ENCODE data around the gene TENM3. TPM values are rescaled to one million over a fixed set of nuclear protein-coding genes. Genes with fewer than 3 reads are reported as not detected.

The TENM3 gene
- total RNA-seq, 4 donors from 2014 or later: 5.9 to 61.5 (median 24.6) TPM

GRCh38 chr4:182208526-182209050, 34.6 kb upstream of the TENM3 start:
- no peak for DNase-seq
- H3K4me3 ChIP-seq: no peak overlapping the region
- no peaks in the 10 kb centered on the region for H3K36me3 ChIP-seq
- H3K4me1 ChIP-seq: no peaks in the 10 kb centered on the region
- H3K27ac ChIP-seq: peak overlapping the region; percentile 69 to 95
- TF ChIP-seq POLR2A (IDR thresholded peaks at IDR 0.05) (no peak), CTCF (IDR thresholded peaks at IDR 0.05) (no peak)
- H3K27me3 ChIP-seq: no peaks in the 10 kb centered on the region
- intact Hi-C loops (cut with DNase I; ENCODE audit: low total_unique reads): no loop called here
- H3K9me3 ChIP-seq: no peaks in the 10 kb centered on the region

DNA sequence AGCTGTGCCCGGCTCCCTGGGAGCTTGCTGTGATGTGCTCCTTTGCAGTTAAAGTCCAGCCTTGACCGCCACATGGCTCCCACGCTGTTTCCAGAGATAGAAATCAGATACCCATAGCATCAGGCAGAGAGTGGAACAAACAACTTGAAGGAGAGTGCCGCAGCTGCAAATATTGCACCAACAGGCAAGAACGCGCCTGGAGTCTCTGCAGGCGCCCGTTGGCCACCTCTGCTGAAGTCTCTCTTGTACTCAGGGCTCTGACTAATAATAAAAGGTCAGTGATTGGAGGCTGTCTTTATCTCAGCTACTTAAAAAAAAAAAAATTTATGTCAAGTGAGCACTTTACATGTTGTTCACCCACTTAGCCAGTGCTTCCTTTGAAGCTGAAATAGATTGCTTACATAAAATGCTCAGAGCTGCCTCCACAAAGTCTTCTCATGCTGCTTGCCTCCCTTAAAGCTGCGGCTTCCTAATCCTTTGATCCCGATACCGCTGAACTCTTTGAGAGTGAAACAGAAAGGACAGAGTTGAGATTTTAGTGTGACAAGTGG, 30.9 kb upstream of the TENM3 start:
- Histone ChIP-seq H3K36me3 (no peaks in the 10 kb centered on the region), H3K4me3 (no peak overlapping the region), H3K9me3 (no peaks in the 10 kb centered on the region), H3K27ac (peak overlapping the region in 1 of 2 donors; percentile 23), H3K27me3 (no peaks in the 10 kb centered on the region), H3K4me1 (no peaks in the 10 kb centered on the region)
- no peak for DNase-seq
- intact Hi-C loops (cut with DNase I; ENCODE audit: low total_unique reads): no loop called here
- no peak for TF ChIP-seq CTCF (IDR thresholded peaks at IDR 0.05)
- no peak for TF ChIP-seq POLR2A (IDR thresholded peaks at IDR 0.05)

GRCh38 chr4:182213004-182213403, 30.2 kb upstream of the TENM3 start:
- H3K4me1 ChIP-seq: no peaks in the 10 kb centered on the region
- no peaks in the 10 kb centered on the region for H3K36me3 ChIP-seq
- no peaks in the 10 kb centered on the region for H3K27me3 ChIP-seq
- TF ChIP-seq CTCF (IDR thresholded peaks at IDR 0.05) (no peak), POLR2A (IDR thresholded peaks at IDR 0.05) (no peak)
- DNase-seq: no peak
- no peak overlapping the region for H3K4me3 ChIP-seq
- intact Hi-C loops (cut with DNase I; ENCODE audit: low total_unique reads): no loop called here
- no peaks in the 10 kb centered on the region for H3K9me3 ChIP-seq
- no peak overlapping the region for H3K27ac ChIP-seq

DNA sequence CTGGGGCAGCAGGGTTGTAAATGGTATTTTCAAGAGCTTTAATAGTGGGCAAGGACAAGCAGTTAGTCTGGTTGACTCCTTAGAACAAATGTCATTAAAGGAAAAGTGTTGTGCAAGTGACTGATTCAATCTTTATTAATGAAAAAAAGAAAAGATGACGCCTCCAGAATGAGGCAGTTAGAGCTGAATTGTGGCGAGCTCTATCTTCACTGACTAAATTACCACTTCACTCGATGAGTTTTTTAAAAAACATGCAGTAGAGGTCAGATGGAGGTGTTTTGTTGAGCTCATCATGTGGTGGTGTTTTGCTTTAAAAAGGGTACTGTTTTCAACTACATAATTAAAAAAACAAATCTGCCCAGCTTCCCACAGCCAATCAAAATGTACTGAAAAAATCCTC, 28.1 kb upstream of the TENM3 start:
- Histone ChIP-seq H3K27me3 (no peaks in the 10 kb centered on the region), H3K9me3 (no peaks in the 10 kb centered on the region), H3K4me3 (no peak overlapping the region), H3K4me1 (no peaks in the 10 kb centered on the region), H3K36me3 (no peaks in the 10 kb centered on the region), H3K27ac (no peak overlapping the region)
- DNase-seq: no peak
- intact Hi-C loops (cut with DNase I; ENCODE audit: low total_unique reads): no loop called here
- TF ChIP-seq POLR2A (IDR thresholded peaks at IDR 0.05) (no peak), CTCF (IDR thresholded peaks at IDR 0.05) (no peak)

DNA sequence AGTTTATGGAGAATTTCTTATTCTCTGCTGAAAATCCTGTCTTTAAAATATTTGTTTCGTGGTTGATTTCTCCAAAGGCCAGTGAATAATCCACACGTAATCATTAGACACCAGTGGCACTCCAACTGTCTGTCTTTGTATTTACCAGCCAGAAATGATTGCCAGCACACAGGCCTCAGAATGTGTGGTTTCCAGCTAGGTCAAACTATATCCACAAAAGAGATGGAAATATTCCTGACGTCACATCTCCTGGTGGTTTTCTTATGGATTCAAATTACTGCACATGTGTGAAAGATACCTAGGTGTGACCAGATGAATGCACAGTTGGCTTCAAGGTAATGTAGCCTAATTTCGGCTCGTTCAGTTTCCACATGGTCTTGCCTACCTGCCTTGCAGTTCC, 27.2 kb upstream of the TENM3 start:
- H3K27me3 ChIP-seq: no peaks in the 10 kb centered on the region
- H3K27ac ChIP-seq: no peak overlapping the region
- H3K4me1 ChIP-seq: no peaks in the 10 kb centered on the region
- no peak for TF ChIP-seq CTCF (IDR thresholded peaks at IDR 0.05)
- TF ChIP-seq POLR2A (IDR thresholded peaks at IDR 0.05): no peak
- DNase-seq: no peak
- no peak overlapping the region for H3K4me3 ChIP-seq
- H3K9me3 ChIP-seq: no peaks in the 10 kb centered on the region
- no peaks in the 10 kb centered on the region for H3K36me3 ChIP-seq
- intact Hi-C loops (cut with DNase I; ENCODE audit: low total_unique reads): no loop called here

Measured in uterus (tissue), 4 donors.